CD4-positive, alpha-beta memory T cell (primary cell): ENCODE results near the gene LYSMD1. TPM values are rescaled to one million over a fixed set of nuclear protein-coding genes. Genes with fewer than 3 reads are reported as not detected.

ENCODE experiments used
- CTCF ChIA-PET: fragments of 350-600 bp; sonication (Branson Sonifier 250); formaldehyde crosslinking; loops from one replicate; lab custom pipeline; 2021; ENCODE audit warnings: inconsistent platforms; ENCODE audit not compliant: partially characterized antibody; lab: Charles Lee
- POLR2A ChIA-PET: fragments of 350-600 bp; sonication (Branson Sonifier 250); formaldehyde crosslinking; loops from one replicate; lab custom pipeline; 2021; ENCODE audit not compliant: partially characterized antibody; lab: Charles Lee
- DNase-seq, 5 donors: peaks; one replicate each; pipeline versions ENCODE4 v3.0.0 to v3.0.0-alpha.2; 2020 to 2022; ENCODE audit warnings: mixed read lengths in 1 of 5
- H3K27ac ChIP-seq: one replicate; pipeline ENCODE4 v1.7.0; 2013; ENCODE audit warnings: low read depth, low read length
- H3K27me3 ChIP-seq: 2 replicates; pipeline ENCODE4 v1.7.0; 2013; ENCODE audit warnings: mild to moderate bottlenecking, low read length, moderate library complexity; ENCODE audit not compliant: insufficient read depth
- H3K36me3 ChIP-seq: 2 replicates; pipeline ENCODE4 v1.7.0; 2013; ENCODE audit warnings: mild to moderate bottlenecking, low read length, moderate library complexity; ENCODE audit not compliant: insufficient read depth
- H3K4me1 ChIP-seq: 2 replicates; pipeline ENCODE4 v1.7.0; 2013; ENCODE audit warnings: mild to moderate bottlenecking, low read length, moderate library complexity; ENCODE audit not compliant: insufficient read depth
- H3K4me3 ChIP-seq, 2 donors: one replicate each; pipeline ENCODE4 v1.7.0; 2013; ENCODE audit warnings: low read length in 2 of 2, mild to moderate bottlenecking in 1 of 2
- H3K9me3 ChIP-seq, 2 donors: one replicate each; pipeline ENCODE4 v1.7.0; 2013; ENCODE audit warnings: low read length in 2 of 2, control low read depth in 1 of 2; ENCODE audit not compliant: control insufficient read depth in 1 of 2
- H3K27ac Mint-ChIP-seq, 7 donors: one replicate each; pipeline ENCODE4 v1.8.0; 2020 to 2021; ENCODE audit warnings: mixed read lengths in 7 of 7, mild to moderate bottlenecking in 6 of 7, inconsistent platforms in 3 of 7, moderate library complexity in 3 of 7
- H3K27me3 Mint-ChIP-seq, 2 donors: one replicate each; pipeline ENCODE4 v1.8.0; 2020 to 2021; ENCODE audit warnings: mixed read lengths in 2 of 2
- H3K36me3 Mint-ChIP-seq, 2 donors: one replicate each; pipeline ENCODE4 v1.8.0; 2020 to 2021; ENCODE audit warnings: mixed read lengths in 2 of 2, inconsistent platforms in 1 of 2, mild to moderate bottlenecking in 1 of 2
- H3K4me1 Mint-ChIP-seq, 4 donors: one replicate each; pipeline ENCODE4 v1.8.0; 2020 to 2021; ENCODE audit warnings: mixed read lengths in 4 of 4, mild to moderate bottlenecking in 1 of 4
- H3K4me3 Mint-ChIP-seq, 8 donors: one replicate each; pipeline ENCODE4 v1.8.0; 2020 to 2021; ENCODE audit warnings: mixed read lengths in 8 of 8, mild to moderate bottlenecking in 7 of 8, moderate library complexity in 6 of 8, inconsistent platforms in 3 of 8
- H3K9me3 Mint-ChIP-seq, 8 donors: one replicate each; pipeline ENCODE4 v1.8.0; 2020 to 2021; ENCODE audit warnings: mixed read lengths in 8 of 8, mild to moderate bottlenecking in 5 of 8, inconsistent platforms in 3 of 8, moderate library complexity in 1 of 8
- intact Hi-C: fragments of 100-400 bp; cut with micrococcal nuclease; formaldehyde crosslinking; loops from one replicate; pipeline ENCODE4 v1.15.1; 2023
- polyA plus RNA-seq, 2 donors: library from polyadenylated mRNA; unstranded; fragments of 300-500 nt; fragmentation: Illumina TruSeq; gene quantifications; one replicate each; pipeline ENCODE4 v1.2.3, GENCODE V29; 2021
- total RNA-seq, 2 experiments: library from RNA; stranded (reverse); gene quantifications; one replicate each; pipeline ENCODE4 v1.2.3, GENCODE V29; 2021

The LYSMD1 gene
- total and polyA plus RNA-seq, 4 experiments from 2014 or later = 0.59 to 1.3 (median 1.0) TPM; not detected in 1

DNA sequence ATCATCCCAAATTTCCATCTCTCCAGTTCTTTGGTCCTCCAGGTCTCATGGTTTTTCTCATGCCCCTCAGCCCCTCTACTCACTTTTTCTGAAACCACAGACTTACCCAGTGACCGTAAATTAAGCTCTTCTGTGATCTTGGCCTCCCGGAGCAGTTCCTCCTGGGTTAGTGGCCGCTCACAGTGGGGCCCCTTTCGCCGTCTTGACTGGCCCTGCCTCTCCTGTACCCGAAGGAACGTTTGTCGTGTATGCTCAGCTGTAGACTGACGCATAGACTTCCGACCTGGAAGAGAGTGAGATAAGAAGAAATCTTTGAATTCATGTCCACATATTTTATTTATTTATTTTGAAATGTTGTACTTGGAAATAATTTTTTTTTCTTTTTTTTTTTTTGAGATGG, 18.5 kb upstream of the LYSMD1 start:
- Mint-ChIP-seq H3K27ac (peak overlapping the region in 1 of 7 donors; percentile 66), H3K4me3 (no peak overlapping the region), H3K27me3 (no peaks in the 10 kb centered on the region), H3K4me1 (peaks cover 19 to 27% (median 20%) of the 10 kb centered on the region in 4 donors), H3K9me3 (no peaks in the 10 kb centered on the region), H3K36me3 (peaks cover 49 to 61% of the 10 kb centered on the region in 2 donors)
- H3K9me3 ChIP-seq = no peaks in the 10 kb centered on the region
- DNase-seq = no peak
- ChIA-PET CTCF (interaction anchor here (0.7 to 2.0 kb wide), 2 partner anchors 68 to 160 kb away, joined by 3 to 6 read pairs; no protein-coding TSS in a partner anchor), POLR2A (interaction anchor here (0.7 to 1.7 kb wide), 2 partner anchors 14 to 487 kb away, joined by 3 to 5 read pairs; partner anchors contain the start of gene GOLPH3L)
- intact Hi-C loops = no loop called here
- H3K4me1 ChIP-seq = peaks cover 15% of the 10 kb centered on the region
- no peaks in the 10 kb centered on the region for H3K27me3 ChIP-seq
- H3K4me3 ChIP-seq = no peak overlapping the region
- H3K36me3 ChIP-seq = peaks cover 42% of the 10 kb centered on the region
- H3K27ac ChIP-seq = no peak overlapping the region

DNA sequence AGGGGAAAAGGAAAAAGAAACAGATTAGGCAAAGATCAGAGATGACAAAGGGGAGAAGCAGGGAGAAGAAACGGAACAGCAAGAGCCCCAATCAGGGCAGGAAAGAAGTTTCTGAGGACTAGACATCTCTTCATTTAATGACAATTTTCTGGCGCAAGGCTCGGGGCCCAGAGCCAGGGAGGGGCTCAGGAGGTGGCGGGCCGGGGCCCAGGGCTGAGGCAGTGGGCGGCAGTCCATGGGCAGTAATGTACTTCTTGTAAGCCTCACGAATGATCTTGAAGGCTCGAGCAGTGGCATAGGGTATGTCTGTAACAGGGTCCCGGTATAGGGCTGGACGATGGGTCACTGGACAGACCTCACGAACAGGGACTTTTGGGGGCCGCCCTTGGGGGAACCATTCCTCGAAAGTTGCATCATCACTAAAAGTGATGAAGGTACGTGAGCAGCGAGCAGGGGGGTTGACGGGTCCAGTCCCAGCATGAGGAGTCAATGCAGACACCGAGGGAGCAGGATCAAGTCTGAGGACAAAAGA, 10.9 kb upstream of the LYSMD1 start:
- no peak overlapping the region for H3K4me3 ChIP-seq
- no peaks in the 10 kb centered on the region for H3K9me3 ChIP-seq
- Mint-ChIP-seq H3K9me3 (no peaks in the 10 kb centered on the region), H3K27ac (peak overlapping the region in 4 of 7 donors; percentile 8 to 65 (median 28)), H3K4me1 (peaks cover 0 to 3% (median under 1%) of the 10 kb centered on the region in 4 donors), H3K27me3 (no peaks in the 10 kb centered on the region), H3K4me3 (peak overlapping the region in 1 of 8 donors; percentile 20), H3K36me3 (peaks cover 48 to 77% of the 10 kb centered on the region in 2 donors)
- intact Hi-C loops = no loop called here
- no peaks in the 10 kb centered on the region for H3K27me3 ChIP-seq
- peaks cover 49% of the 10 kb centered on the region for H3K36me3 ChIP-seq
- H3K4me1 ChIP-seq = no peaks in the 10 kb centered on the region
- no peak for DNase-seq
- no peak overlapping the region for H3K27ac ChIP-seq
- ChIA-PET POLR2A (interaction anchor here (0.8 to 2.4 kb wide), 4 partner anchors 10 to 19 kb away, joined by 3 to 9 read pairs (median 4); partner anchors contain the start of genes LYSMD1, SCNM1 and VPS72), CTCF (interaction anchor here (0.7 to 2.1 kb wide), 4 partner anchors 10 to 130 kb away, joined by 3 to 13 read pairs (median 4); no protein-coding TSS in a partner anchor)

DNA sequence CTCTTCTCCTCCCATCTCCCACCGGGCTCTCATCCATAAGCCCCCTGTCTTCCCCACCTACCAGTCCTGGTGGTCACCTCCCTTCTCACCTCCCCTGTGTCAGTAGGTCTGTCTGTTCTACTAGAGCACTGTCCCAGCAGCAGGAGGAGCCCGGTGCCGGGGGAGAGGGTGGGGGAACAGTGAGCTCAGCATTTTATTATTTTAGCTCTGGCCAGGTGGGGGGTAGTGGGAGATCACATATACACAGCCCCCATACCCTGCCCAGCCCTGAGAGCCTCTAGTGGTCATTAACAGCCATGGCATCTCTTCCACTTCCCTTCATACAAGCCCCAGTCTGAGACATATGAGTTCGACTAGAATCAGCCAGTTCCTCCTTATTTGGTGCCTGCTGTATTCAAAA, 10.2 kb upstream of the LYSMD1 start, which contains the start of gene TMOD4:
Gene TMOD4, minus strand, starts transcription at position 119 of the 400 bp plus-strand sequence. CDS start 1,106 bp downstream, outside the sequence.
- intact Hi-C loops = no loop called here
- Histone ChIP-seq H3K27me3 (no peaks in the 10 kb centered on the region), H3K4me3 (no peak within 1 kb of the TSS), H3K4me1 (no peaks in the 10 kb centered on the region), H3K9me3 (no peaks in the 10 kb centered on the region), H3K36me3 (peaks cover 46% of the 10 kb centered on the region), H3K27ac (no peak within 1 kb of the TSS)
- ChIA-PET CTCF (interaction anchor here (0.7 to 2.1 kb wide), 5 partner anchors 10 to 131 kb away, joined by 3 to 13 read pairs (median 5); no protein-coding TSS in a partner anchor), POLR2A (interaction anchor here (1.0 to 2.2 kb wide), 2 partner anchors 10 to 19 kb away, joined by 3 to 9 read pairs; partner anchors contain the start of genes LYSMD1 and SCNM1)
- Mint-ChIP-seq H3K4me1 (peaks cover 0 to 2% (median under 1%) of the 10 kb centered on the region in 4 donors), H3K36me3 (peaks cover 46 to 76% of the 10 kb centered on the region in 2 donors), H3K9me3 (no peaks in the 10 kb centered on the region), H3K27me3 (no peaks in the 10 kb centered on the region), H3K27ac (peak within 1 kb of the TSS in 6 of 7 donors; percentile 7 to 78 (median 48)), H3K4me3 (peak within 1 kb of the TSS in 1 of 8 donors; percentile 20)
- no peak for DNase-seq

GRCh38 chr1:151175041-151175741, 9.5 kb upstream of the LYSMD1 start:
- Mint-ChIP-seq H3K4me1 (peaks cover 0 to 2% (median under 1%) of the 10 kb centered on the region in 4 donors), H3K9me3 (no peaks in the 10 kb centered on the region), H3K27me3 (no peaks in the 10 kb centered on the region), H3K4me3 (no peak overlapping the region), H3K27ac (peak overlapping the region in 5 of 7 donors; percentile 7 to 78 (median 29)), H3K36me3 (peaks cover 39 to 77% of the 10 kb centered on the region in 2 donors)
- no peak for DNase-seq
- CTCF ChIA-PET = interaction anchor here (0.7 to 2.1 kb wide), 5 partner anchors 9 to 165 kb away, joined by 3 to 13 read pairs (median 5); no protein-coding TSS in a partner anchor
- no peak overlapping the region for H3K27ac ChIP-seq
- no peaks in the 10 kb centered on the region for H3K4me1 ChIP-seq
- H3K36me3 ChIP-seq = peaks cover 49% of the 10 kb centered on the region
- H3K9me3 ChIP-seq = no peaks in the 10 kb centered on the region
- H3K27me3 ChIP-seq = no peaks in the 10 kb centered on the region
- no peak overlapping the region for H3K4me3 ChIP-seq
- POLR2A ChIA-PET = interaction anchor here (2.2 kb wide), 1 partner anchor 9 kb away, joined by 9 read pairs; the partner anchor contains the start of genes LYSMD1 and SCNM1
- intact Hi-C loops = no loop called here

DNA sequence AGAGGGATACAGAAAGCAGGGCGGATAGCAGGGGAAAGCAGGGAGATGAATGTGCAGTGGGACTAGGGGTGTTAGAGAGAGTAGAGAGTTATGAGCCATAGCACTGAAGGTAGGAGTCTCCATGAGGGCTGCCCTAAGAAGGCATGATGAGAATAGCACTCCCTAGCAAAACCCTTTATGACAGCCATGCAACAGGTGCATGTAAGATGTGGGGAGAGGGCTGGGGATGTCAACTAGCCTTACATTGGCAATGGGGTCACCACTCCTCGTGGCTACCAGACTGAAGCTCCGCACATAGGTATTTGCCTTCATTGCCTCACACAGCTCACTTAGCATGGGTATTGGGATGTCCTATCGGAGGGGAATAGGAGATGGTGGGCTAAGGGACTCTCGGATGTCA, 5.5 kb upstream of the LYSMD1 start:
- intact Hi-C loops = no loop called here
- peaks cover 36% of the 10 kb centered on the region for H3K36me3 ChIP-seq
- peaks cover 0 to under 1% (median 0%) of the 10 kb centered on the region in 8 donors for H3K9me3 Mint-ChIP-seq

DNA sequence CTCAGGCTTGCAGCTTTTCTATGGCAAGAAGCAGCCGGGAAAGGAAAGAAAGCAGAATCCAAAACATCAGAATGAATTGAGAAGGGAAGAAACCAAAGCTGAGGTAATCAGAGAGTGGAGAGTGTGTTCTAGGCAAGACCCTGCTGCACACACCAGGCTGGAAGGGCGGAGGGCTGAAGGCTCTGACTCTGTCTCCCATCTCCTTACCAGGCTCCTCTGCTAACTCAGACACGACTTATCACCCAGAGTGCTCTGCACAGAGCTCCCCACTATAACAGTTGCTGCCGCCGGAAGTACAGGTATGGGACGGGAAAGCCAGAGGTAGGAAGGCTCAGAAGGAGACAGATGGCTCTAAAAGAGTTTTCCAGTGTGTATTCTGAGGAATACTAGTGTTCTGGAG, 1.4 kb upstream of the LYSMD1 start:
- H3K27ac Mint-ChIP-seq = peak overlapping the region; percentile 26 to 98 (median 81)
- H3K27me3 ChIP-seq = no peaks in the 10 kb centered on the region
- ChIA-PET POLR2A (interaction anchor here (0.6 to 6.9 kb wide), 11 partner anchors 8 to 812 kb away, joined by 3 to 79 read pairs (median 7); partner anchors contain the start of genes MINDY1, PIP5K1A, TMOD4 and TNFAIP8L2), CTCF (interaction anchor here (1.2 to 3.5 kb wide), 3 partner anchors 10 to 67 kb away, joined by 4 to 17 read pairs (median 6); partner anchors contain the start of gene TNFAIP8L2)
- H3K4me1 ChIP-seq = peaks cover 30% of the 10 kb centered on the region
- H3K36me3 ChIP-seq = peaks cover 27% of the 10 kb centered on the region
- peak overlapping the region in 1 of 2 donors; percentile 91 for H3K4me3 ChIP-seq
- peak overlapping the region; percentile 73 for H3K27ac ChIP-seq
- no peaks in the 10 kb centered on the region for H3K9me3 ChIP-seq
- peak overlapping the region; percentile 94 to 100 (median 98) for H3K4me3 Mint-ChIP-seq
- no peak for DNase-seq
- intact Hi-C loops = no loop called here
- peaks cover 21 to 51% (median 38%) of the 10 kb centered on the region in 4 donors for H3K4me1 Mint-ChIP-seq
- peaks cover 29 to 61% of the 10 kb centered on the region in 2 donors for H3K36me3 Mint-ChIP-seq
- H3K27me3 Mint-ChIP-seq = peaks cover 2% of the 10 kb centered on the region in 2 donors
- peaks cover 0 to 5% (median 0%) of the 10 kb centered on the region in 8 donors for H3K9me3 Mint-ChIP-seq

More for the DNA sequence above, 5.5 kb upstream of the LYSMD1 start:
- Histone ChIP-seq H3K4me3 (no peak overlapping the region), H3K9me3 (no peaks in the 10 kb centered on the region), H3K27ac (no peak overlapping the region), H3K4me1 (peaks cover 14% of the 10 kb centered on the region), H3K27me3 (no peaks in the 10 kb centered on the region)
- H3K36me3 Mint-ChIP-seq = peaks cover 32 to 67% of the 10 kb centered on the region in 2 donors
- no peak for DNase-seq
- ChIA-PET CTCF (interaction anchor here (1.3 to 2.6 kb wide), 2 partner anchors 15 to 72 kb away, joined by 3 to 5 read pairs; partner anchors contain the start of gene TNFAIP8L2), POLR2A (interaction anchor here (0.6 to 6.9 kb wide), 4 partner anchors 13 to 542 kb away, joined by 3 to 79 read pairs (median 10); partner anchors contain the start of genes TNFAIP8L2 and VPS72)
- H3K27me3 Mint-ChIP-seq = no peaks in the 10 kb centered on the region
- H3K4me1 Mint-ChIP-seq = peaks cover 10 to 17% (median 14%) of the 10 kb centered on the region in 4 donors
- peak overlapping the region in 4 of 7 donors; percentile 19 to 71 (median 50) for H3K27ac Mint-ChIP-seq
- H3K4me3 Mint-ChIP-seq = no peak overlapping the region
